ENCODE results near the gene GAK. TPM values are rescaled to one million over a fixed set of nuclear protein-coding genes. Genes with fewer than 3 reads are reported as not detected.

The GAK gene
- total RNA-seq, 1 experiment from 2014 or later: 117 TPM

DNA sequence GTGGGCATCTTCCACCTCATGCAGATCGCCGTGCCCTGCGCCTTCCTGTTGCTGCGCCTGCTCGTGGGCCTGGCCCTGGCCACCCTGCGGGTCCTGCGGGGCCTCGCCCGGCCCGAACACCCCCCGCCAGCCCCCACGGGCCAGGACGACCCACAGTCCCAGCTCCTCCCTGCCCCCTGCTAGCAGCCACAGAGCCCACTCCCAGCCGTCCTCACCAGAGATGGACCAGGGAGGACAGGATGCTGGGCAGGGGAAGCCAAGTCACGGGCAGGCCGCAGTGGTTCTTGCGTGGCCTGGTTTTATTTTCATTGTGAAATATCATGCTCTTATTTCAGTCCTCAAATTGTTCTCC, 26.2 kb upstream of the GAK start:
- H3K36me3 ChIP-seq (ENCODE audit: low read depth, low read length): no peaks in the 10 kb centered on the region
- H3K4me1 ChIP-seq (ENCODE audit: insufficient read depth, low read length): no peaks in the 10 kb centered on the region
- H3K9me2 ChIP-seq (replicated peaks; ENCODE audit: low read length): no peaks in the 10 kb centered on the region
- no TSS peak for BruUV-seq (replicated peaks)
- H3K4me2 ChIP-seq (ENCODE audit: low read length): no peak overlapping the region
- ATAC-seq: no peak
- H3K4me3 ChIP-seq (ENCODE audit: low read length): no peak overlapping the region
- H2AFZ ChIP-seq (ENCODE audit: low read length): no peak overlapping the region
- H4K20me1 ChIP-seq (ENCODE audit: low read length): no peaks in the 10 kb centered on the region
- ChIA-PET CTCF (no interaction called here), POLR2A (ENCODE audit: unreplicated experiment) (no interaction called here)
- H3K9me3 ChIP-seq (ENCODE audit: low read length): no peaks in the 10 kb centered on the region
- no peak for DNase-seq
- intact Hi-C loops (cut with micrococcal nuclease): no loop called here
- no peaks in the 10 kb centered on the region for H3K79me2 ChIP-seq (ENCODE audit: low read length)
- TF ChIP-seq EZH2phosphoT487 (IDR thresholded peaks at IDR 0.05; ENCODE audit: borderline replicate concordance, low read length) (no peak), EZH2 (IDR thresholded peaks at IDR 0.05; ENCODE audit: low read length, unreplicated experiment) (no peak)
- TF ChIP-seq, protein P1, sequence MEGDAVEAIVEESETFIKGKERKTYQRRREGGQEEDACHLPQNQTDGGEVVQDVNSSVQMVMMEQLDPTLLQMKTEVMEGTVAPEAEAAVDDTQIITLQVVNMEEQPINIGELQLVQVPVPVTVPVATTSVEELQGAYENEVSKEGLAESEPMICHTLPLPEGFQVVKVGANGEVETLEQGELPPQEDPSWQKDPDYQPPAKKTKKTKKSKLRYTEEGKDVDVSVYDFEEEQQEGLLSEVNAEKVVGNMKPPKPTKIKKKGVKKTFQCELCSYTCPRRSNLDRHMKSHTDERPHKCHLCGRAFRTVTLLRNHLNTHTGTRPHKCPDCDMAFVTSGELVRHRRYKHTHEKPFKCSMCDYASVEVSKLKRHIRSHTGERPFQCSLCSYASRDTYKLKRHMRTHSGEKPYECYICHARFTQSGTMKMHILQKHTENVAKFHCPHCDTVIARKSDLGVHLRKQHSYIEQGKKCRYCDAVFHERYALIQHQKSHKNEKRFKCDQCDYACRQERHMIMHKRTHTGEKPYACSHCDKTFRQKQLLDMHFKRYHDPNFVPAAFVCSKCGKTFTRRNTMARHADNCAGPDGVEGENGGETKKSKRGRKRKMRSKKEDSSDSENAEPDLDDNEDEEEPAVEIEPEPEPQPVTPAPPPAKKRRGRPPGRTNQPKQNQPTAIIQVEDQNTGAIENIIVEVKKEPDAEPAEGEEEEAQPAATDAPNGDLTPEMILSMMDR (conservative IDR thresholded peaks at IDR 0.05; ENCODE audit: low read depth, low read length): no peak
- no peak overlapping the region for H3K9ac ChIP-seq (ENCODE audit: low read length)
- no peaks in the 10 kb centered on the region for H3F3A ChIP-seq (ENCODE audit: low read length, unreplicated experiment)
- H3K27me3 ChIP-seq (ENCODE audit: low read length): no peaks in the 10 kb centered on the region
- H3K27ac ChIP-seq (ENCODE audit: low read length): no peak overlapping the region

DNA sequence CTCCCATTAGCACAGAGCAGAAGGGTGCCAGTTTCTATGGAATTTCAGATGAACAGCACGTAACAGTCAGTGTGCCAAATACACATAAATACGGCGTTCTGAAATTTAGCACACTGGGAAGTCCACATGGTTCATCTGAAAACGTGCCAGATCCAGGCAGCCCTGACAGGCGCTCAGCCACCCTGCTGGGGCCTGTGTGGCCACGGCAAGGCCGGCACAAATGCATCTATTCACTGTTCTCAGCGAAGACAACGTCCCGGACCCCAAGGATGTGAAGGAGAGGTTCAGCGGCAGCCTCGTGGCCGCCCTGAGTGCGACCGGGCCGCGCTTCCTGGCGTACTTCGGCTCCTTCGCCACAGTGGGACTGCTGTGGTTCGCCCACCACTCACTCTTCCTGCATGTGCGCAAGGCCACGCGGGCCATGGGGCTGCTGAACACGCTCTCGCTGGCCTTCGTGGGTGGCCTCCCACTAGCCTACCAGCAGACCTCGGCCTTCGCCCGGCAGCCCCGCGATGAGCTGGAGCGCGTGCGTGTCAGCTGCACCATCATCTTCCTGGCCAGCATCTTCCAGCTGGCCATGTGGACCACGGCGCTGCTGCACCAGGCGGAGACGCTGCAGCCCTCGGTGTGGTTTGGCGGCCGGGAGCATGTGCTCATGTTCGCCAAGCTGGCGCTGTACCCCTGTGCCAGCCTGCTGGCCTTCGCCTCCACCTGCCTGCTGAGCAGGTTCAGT, 25.6 kb upstream of the GAK start:
- POLR2A ChIA-PET (ENCODE audit: unreplicated experiment): no interaction called here
- ATAC-seq: no peak
- Histone ChIP-seq H3K9me3 (ENCODE audit: low read length) (no peaks in the 10 kb centered on the region), H3K27me3 (ENCODE audit: low read length) (no peaks in the 10 kb centered on the region), H2AFZ (ENCODE audit: low read length) (no peak overlapping the region), H3K36me3 (ENCODE audit: low read depth, low read length) (no peaks in the 10 kb centered on the region), H4K20me1 (ENCODE audit: low read length) (no peaks in the 10 kb centered on the region), H3F3A (ENCODE audit: low read length, unreplicated experiment) (no peaks in the 10 kb centered on the region), H3K27ac (ENCODE audit: low read length) (no peak overlapping the region), H3K4me3 (ENCODE audit: low read length) (no peak overlapping the region), H3K9ac (ENCODE audit: low read length) (no peak overlapping the region), H3K9me2 (replicated peaks; ENCODE audit: low read length) (no peaks in the 10 kb centered on the region), H3K79me2 (ENCODE audit: low read length) (no peaks in the 10 kb centered on the region), H3K4me1 (ENCODE audit: insufficient read depth, low read length) (no peaks in the 10 kb centered on the region), H3K4me2 (ENCODE audit: low read length) (no peak overlapping the region)
- CTCF ChIA-PET: no interaction called here
- intact Hi-C loops (cut with micrococcal nuclease): no loop called here
- TF ChIP-seq EZH2phosphoT487 (IDR thresholded peaks at IDR 0.05; ENCODE audit: borderline replicate concordance, low read length): no peak
- TF ChIP-seq EZH2 (IDR thresholded peaks at IDR 0.05; ENCODE audit: low read length, unreplicated experiment): no peak
- TF ChIP-seq, protein P1 (conservative IDR thresholded peaks at IDR 0.05; ENCODE audit: low read depth, low read length): no peak
- BruUV-seq (replicated peaks): no TSS peak
- no peak for DNase-seq

DNA sequence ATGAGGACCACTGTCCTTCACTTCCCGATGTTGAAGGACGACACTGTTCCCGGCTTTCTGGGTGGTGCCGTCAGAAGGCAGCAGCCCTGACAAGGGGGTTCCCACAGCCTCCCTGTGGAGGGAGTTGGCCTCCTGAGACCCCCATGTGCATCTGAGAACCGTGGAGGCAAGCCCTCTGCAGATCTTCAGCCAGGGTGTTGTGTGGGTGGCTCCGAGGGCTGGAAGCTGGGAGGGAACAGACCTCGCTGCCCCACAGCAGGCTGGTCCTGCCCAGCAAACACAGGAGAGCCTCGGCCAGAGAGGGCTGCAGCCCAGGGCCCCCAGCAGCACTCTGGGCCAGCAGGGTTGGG, 25.1 kb upstream of the GAK start:
- Histone ChIP-seq H3F3A (ENCODE audit: low read length, unreplicated experiment) (no peaks in the 10 kb centered on the region), H3K9me3 (ENCODE audit: low read length) (no peaks in the 10 kb centered on the region), H3K27me3 (ENCODE audit: low read length) (no peaks in the 10 kb centered on the region), H3K27ac (ENCODE audit: low read length) (no peak overlapping the region), H3K9me2 (replicated peaks; ENCODE audit: low read length) (no peaks in the 10 kb centered on the region), H3K36me3 (ENCODE audit: low read depth, low read length) (no peaks in the 10 kb centered on the region), H3K4me1 (ENCODE audit: insufficient read depth, low read length) (no peaks in the 10 kb centered on the region), H2AFZ (ENCODE audit: low read length) (no peak overlapping the region), H3K9ac (ENCODE audit: low read length) (no peak overlapping the region), H3K4me2 (ENCODE audit: low read length) (no peak overlapping the region), H3K79me2 (ENCODE audit: low read length) (no peaks in the 10 kb centered on the region), H3K4me3 (ENCODE audit: low read length) (no peak overlapping the region), H4K20me1 (ENCODE audit: low read length) (no peaks in the 10 kb centered on the region)
- no TSS peak for BruUV-seq (replicated peaks)
- intact Hi-C loops (cut with micrococcal nuclease): no loop called here
- POLR2A ChIA-PET (ENCODE audit: unreplicated experiment): no interaction called here
- CTCF ChIA-PET: no interaction called here
- DNase-seq: no peak
- no peak for ATAC-seq
- no peak for TF ChIP-seq EZH2phosphoT487 (IDR thresholded peaks at IDR 0.05; ENCODE audit: borderline replicate concordance, low read length)
- no peak for TF ChIP-seq EZH2 (IDR thresholded peaks at IDR 0.05; ENCODE audit: low read length, unreplicated experiment)
- TF ChIP-seq, protein P1 (conservative IDR thresholded peaks at IDR 0.05; ENCODE audit: low read depth, low read length): no peak
